Progenitor cell of endocrine pancreas (in vitro differentiated cells): ENCODE measurements around the gene SPTBN2. TPM values are rescaled to one million over a fixed set of nuclear protein-coding genes. Genes with fewer than 3 reads are reported as not detected.

Experiments
- DNase-seq: peaks from one replicate; pipeline ENCODE4 v3.0.0; 2021; ENCODE audit warnings: low spot score; ENCODE audit not compliant: unreplicated experiment
- H3K27ac Mint-ChIP-seq: 2 replicates; pipeline ENCODE4 v1.8.0; 2021; ENCODE audit warnings: mild to moderate bottlenecking, moderate library complexity, mixed read lengths
- H3K27me3 Mint-ChIP-seq: 2 replicates; pipeline ENCODE4 v1.8.0; 2021; ENCODE audit warnings: mixed read lengths
- H3K36me3 Mint-ChIP-seq: 2 replicates; pipeline ENCODE4 v1.8.0; 2022; ENCODE audit warnings: mixed read lengths; ENCODE audit not compliant: insufficient read depth
- H3K4me1 Mint-ChIP-seq: 2 replicates; pipeline ENCODE4 v1.8.0; 2021; ENCODE audit warnings: low read depth, mixed read lengths
- H3K4me3 Mint-ChIP-seq: 2 replicates; pipeline ENCODE4 v1.8.0; 2021; ENCODE audit warnings: low read depth, mild to moderate bottlenecking, moderate library complexity, mixed read lengths
- H3K9me3 Mint-ChIP-seq: 2 replicates; pipeline ENCODE4 v1.8.0; 2021; ENCODE audit warnings: low read depth, mixed read lengths
- total RNA-seq: library from RNA; stranded (reverse); gene quantifications from 2 replicates; pipeline ENCODE4 v1.2.1, GENCODE V29; 2021
- TF ChIP-seq, protein P1 (sequence below): fragments of 200-600 bp; sonication (generic); IDR thresholded peaks from one replicate; pipeline ENCODE4 v1.5.0; 2021; ENCODE audit warnings: antibody characterized with exemption, mild to moderate bottlenecking; ENCODE audit not compliant: unreplicated experiment

The SPTBN2 gene
- total RNA-seq, 1 donor from 2014 or later, result 54.0 TPM

DNA sequence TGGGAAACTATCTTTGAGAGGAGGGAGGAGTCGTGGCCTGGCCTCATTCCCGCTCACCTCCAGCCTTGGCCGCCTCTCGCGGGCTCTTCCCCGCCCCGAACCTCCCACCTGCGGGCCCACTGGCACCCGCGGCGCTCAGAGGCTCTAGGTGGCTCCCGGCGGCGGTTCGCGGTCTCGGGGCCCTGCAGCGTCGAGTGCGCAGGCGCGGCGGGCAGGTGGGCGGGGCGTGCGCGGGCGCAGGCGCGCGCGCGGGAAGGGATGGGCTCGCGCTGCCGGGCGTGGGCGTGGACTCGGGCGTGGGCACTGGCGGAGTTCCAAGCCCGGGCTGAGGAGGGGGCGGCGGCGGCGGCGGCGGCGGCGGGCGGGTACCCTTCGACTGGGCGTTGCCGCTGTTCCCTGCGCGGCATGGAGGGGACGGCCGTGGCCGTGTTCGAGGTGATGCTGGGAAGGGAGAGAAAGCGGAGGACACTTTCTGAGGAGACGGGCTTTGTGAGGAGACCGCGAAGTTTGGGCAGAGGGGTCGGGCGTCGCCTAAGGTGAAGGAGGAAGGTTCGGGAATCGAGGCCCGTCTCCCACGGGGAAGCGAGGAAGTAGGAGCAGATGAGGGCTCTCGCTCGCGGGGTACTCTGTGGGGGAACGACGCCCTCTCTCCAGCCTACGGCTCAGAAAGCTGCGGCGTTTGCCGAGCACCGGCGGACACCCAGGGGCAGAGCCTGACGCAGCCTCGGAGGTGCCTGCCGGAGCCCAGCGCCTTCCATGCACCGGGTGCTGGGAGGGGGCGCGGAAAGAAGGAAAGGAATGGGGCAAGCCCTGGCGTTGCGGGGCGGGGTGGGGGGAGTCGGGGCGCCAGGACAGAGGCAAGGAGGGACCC is 15.7 kb upstream of the SPTBN2 start:
- Mint-ChIP-seq H3K4me1 (peaks cover 3% of the 10 kb centered on the region), H3K9me3 (no peaks in the 10 kb centered on the region), H3K4me3 (peak overlapping the region; percentile 96), H3K27me3 (peaks cover 3% of the 10 kb centered on the region), H3K36me3 (peaks cover 1% of the 10 kb centered on the region), H3K27ac (peak overlapping the region; percentile 85)
- TF ChIP-seq, protein P1, sequence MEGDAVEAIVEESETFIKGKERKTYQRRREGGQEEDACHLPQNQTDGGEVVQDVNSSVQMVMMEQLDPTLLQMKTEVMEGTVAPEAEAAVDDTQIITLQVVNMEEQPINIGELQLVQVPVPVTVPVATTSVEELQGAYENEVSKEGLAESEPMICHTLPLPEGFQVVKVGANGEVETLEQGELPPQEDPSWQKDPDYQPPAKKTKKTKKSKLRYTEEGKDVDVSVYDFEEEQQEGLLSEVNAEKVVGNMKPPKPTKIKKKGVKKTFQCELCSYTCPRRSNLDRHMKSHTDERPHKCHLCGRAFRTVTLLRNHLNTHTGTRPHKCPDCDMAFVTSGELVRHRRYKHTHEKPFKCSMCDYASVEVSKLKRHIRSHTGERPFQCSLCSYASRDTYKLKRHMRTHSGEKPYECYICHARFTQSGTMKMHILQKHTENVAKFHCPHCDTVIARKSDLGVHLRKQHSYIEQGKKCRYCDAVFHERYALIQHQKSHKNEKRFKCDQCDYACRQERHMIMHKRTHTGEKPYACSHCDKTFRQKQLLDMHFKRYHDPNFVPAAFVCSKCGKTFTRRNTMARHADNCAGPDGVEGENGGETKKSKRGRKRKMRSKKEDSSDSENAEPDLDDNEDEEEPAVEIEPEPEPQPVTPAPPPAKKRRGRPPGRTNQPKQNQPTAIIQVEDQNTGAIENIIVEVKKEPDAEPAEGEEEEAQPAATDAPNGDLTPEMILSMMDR, result no peak
- peak; percentile 84 for DNase-seq

DNA sequence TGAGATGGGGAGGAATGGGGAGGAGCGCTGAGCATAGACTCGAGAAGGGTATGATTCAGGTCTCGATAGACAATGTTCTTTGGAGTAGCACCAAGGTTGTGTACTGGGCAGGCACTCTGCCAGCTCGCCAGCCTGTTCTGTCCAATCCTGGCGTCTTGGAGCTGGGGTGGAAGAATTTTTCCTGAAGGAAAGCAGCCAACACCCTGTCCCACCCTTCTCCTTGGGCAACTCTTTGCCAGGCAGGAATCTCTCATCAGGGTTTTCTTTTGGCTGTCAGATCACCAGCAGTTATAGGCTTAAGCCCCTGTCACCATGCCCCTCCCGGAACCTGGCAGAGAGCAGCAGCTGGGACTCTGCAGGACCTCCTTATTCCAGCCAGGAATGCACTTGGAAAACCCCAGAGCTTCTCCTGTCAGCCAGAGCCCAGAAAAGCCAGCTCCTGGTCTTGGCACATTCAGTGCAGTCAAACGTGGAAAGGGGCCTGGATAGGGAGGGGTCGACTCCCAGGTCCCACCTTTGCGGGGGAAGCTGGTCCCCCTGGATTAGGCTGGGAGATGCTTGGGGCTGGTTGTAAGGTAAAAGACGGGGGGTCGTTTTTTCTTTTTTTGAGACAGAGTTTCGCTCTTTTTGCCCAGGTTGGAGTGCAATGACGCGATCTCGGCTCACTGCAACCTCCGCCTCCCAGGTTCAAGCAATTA is 14.4 kb upstream of the SPTBN2 start:
- Mint-ChIP-seq H3K36me3 (peaks cover 1% of the 10 kb centered on the region), H3K4me1 (peaks cover 5% of the 10 kb centered on the region), H3K27ac (no peak overlapping the region), H3K27me3 (peaks cover 3% of the 10 kb centered on the region), H3K4me3 (peak overlapping the region; percentile 96), H3K9me3 (no peaks in the 10 kb centered on the region)
- TF ChIP-seq, protein P1, result no peak
- DNase-seq, result no peak

DNA sequence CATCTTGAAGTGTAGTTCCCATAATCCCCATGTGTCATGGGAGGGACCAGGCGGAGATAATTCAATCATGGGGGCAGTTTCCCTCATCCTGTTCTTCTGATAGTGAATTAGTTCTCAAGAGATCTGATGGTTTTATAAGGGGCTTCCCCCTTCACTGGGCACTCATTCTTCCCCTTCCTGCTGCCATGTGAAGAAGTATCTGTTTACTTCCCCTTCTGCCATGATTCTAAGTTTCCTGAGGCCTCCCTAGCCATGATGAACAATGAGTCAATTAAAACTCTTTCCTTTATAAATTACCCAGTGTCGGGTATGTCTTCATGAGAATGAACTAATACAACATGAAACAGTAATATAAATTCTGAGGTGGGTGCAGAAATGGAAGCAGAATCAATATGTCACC is 12.1 kb upstream of the SPTBN2 start:
- peaks cover 5% of the 10 kb centered on the region for H3K4me1 Mint-ChIP-seq
- TF ChIP-seq, protein P1, result no peak
- no peak overlapping the region for H3K27ac Mint-ChIP-seq
- DNase-seq, result no peak
- no peaks in the 10 kb centered on the region for H3K9me3 Mint-ChIP-seq
- H3K27me3 Mint-ChIP-seq, result peaks cover 6% of the 10 kb centered on the region
- H3K4me3 Mint-ChIP-seq, result no peak overlapping the region
- H3K36me3 Mint-ChIP-seq, result peaks cover 1% of the 10 kb centered on the region

DNA sequence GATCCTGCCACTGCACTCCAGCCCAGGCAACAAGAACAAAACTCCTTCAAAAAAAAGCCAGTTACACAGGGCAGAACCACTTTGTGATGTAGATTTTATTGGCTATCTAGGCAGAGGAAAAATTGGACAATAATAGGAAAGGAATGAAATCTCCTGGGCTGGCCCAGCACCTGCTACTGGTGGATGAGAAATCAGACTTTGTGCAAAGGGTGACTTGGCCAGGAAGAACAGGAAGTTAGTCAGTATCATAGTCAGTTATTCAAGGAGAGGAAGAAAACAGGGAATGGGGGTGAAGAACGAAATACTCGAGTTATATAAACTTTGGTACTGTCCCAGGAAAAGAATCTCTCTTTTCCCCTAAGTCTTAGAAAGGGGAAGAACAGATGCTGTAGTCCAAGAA is 11.0 kb upstream of the SPTBN2 start:
- TF ChIP-seq, protein P1, result no peak
- DNase-seq, result no peak
- Mint-ChIP-seq H3K36me3 (no peaks in the 10 kb centered on the region), H3K4me3 (no peak overlapping the region), H3K27ac (no peak overlapping the region), H3K4me1 (peaks cover 4% of the 10 kb centered on the region), H3K27me3 (peaks cover 6% of the 10 kb centered on the region), H3K9me3 (no peaks in the 10 kb centered on the region)

DNA sequence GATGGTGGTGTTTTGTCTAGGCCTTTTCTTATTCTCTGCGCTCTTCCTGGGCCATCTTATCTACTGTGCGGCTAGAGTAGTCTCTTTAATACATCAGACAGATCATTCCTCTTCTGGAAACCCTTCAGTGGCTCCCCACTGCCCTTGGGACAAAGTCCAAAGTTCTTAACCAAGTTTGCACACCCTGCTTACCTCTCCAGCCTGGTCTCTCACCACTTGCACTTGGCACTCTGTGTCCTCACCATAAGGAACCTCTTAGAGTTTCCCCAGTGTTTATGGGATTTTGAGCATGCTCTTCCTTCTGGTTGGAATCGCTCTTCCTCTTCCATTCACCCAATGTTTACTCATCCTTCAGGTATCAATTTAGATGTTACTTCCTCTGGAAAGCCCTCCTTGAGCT is 5.2 kb upstream of the SPTBN2 start:
- H3K27me3 Mint-ChIP-seq, result peaks cover 35% of the 10 kb centered on the region
- no peaks in the 10 kb centered on the region for H3K36me3 Mint-ChIP-seq
- no peak overlapping the region for H3K4me3 Mint-ChIP-seq
- peak overlapping the region; percentile 26 for H3K27ac Mint-ChIP-seq
- H3K9me3 Mint-ChIP-seq, result no peaks in the 10 kb centered on the region
- no peaks in the 10 kb centered on the region for H3K4me1 Mint-ChIP-seq
- TF ChIP-seq, protein P1, result no peak
- no peak for DNase-seq
